NCI-H1092 treated with DMSO at 0.1 percent for 48 hours (cell line): ENCODE results near the gene CHMP5.

Experiments used
- DNase-seq: peaks from one replicate; lab custom pipeline; 2025; lab: John Stamatoyannopoulos, UW

Gene CHMP5

GRCh38 chr9:33264473-33265177 lies at the start of gene CHMP5, which contains the start of gene BAG1:
CHMP5 (plus strand) TSS chr9:33265049; CDS start chr9:33265079, 30 bp downstream.
BAG1 (minus strand) TSS chr9:33264708.
- peak; percentile 100 for DNase-seq

DNA sequence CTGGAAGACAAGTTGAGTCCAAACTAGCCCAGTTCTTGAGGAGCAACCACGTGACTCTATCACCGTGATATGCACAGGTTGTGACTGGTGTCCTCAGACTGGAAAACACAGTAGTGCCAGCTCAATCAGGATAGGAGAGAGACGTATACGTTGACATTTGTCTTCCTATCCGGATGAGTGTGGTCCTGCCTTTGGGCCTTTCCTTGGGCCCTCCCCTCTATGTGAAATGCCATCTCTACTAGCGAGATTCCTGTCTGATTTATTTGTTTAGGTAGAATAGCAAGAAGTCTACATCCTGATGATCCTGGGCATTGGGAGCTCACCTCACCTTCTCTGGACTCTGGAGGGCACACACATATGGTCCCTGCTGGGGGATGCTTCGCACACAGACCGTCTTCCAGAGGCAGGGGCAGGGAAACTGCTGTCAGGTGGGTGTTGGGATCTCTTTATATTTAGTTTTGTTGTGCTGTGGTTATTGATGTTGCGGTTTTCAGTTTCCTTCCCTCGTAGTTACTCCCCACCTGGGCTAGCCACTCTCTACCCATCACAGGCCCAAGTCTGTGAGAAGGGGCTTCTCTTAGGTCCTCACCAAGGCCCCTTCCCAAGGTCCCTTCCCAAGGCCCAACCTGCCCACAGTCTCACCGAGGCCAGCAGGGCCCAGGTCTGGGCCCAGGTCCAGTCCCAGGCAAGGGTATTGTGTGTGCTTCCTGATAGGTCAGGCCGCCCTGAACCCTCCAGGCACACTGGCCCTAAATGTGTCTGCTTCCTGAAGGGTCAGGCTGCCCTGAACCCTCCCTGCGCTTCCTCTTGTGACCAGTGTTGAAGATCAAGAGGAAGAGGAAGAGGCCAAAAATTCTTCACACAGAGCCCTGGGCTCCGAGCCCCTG lies 43.9 kb upstream of the CHMP5 start:
- no peak for DNase-seq

DNA sequence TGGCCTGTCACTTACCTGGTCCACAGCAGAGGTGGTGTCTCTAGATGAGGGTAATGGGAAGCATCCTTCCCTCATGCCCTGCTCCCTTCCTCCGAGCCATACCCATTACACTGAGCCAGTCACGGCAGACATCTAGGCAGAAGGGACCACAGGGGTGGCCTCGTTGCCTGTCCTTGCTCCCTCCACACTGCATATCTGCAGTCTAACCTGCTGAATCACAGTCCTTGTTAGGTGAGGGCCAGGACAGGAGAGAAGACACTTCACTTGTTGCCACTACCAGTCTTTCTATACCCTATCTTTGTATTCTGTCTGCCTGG lies 43.3 kb upstream of the CHMP5 start:
- no peak for DNase-seq

GRCh38 chr9:33222031-33222430 lies 42.8 kb upstream of the CHMP5 start:
- DNase-seq: no peak

DNA sequence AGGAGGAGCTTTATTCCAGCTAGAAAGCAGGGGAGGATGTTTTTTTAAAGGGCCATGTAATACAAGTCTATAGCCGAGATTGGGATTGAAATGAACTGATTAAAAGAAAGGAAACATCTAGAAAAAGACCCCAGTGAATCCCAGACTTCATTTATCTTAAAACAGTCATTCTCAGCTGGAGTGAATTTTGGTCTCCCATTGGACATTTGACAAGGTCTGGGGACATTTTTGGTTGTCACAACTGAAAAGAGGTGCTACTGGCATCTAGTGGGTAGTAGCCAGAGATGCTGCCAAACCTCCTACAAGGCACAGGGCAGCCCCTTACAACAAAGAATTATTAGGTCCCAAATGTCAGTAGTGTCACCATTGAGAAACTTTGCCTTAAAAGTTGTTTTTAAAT lies 41.2 kb upstream of the CHMP5 start:
- no peak for DNase-seq

GRCh38 chr9:33225319-33226147 lies 39.3 kb upstream of the CHMP5 start:
- DNase-seq: peak; percentile 57

- no peak for DNase-seq
Observed at GRCh38 chr9:33227008-33227398, 37.8 kb upstream of the CHMP5 start.

- DNase-seq: no peak
Observed at GRCh38 chr9:33227741-33228140, 37.1 kb upstream of the CHMP5 start.

- DNase-seq: no peak
Observed at GRCh38 chr9:33228606-33229005, 36.2 kb upstream of the CHMP5 start.

GRCh38 chr9:33229359-33230114 lies 35.3 kb upstream of the CHMP5 start:
- DNase-seq: peak; percentile 16

- DNase-seq: no peak
Observed at GRCh38 chr9:33230756-33231622, 33.9 kb upstream of the CHMP5 start.

DNA sequence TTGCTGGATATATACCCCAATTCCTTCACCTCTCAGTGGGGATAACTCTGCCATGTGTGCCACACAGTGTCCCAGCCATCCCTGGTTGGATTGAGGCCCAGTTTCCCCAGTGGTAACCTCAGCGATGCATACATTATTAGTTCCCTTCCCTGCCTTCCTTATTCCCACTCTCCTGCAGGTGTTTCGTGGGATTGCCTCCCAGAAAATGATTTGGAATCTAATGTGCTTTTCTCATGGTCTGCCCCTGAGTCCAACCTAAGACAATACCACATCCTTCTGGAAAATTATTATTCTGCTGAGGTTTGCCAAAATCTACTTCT lies 33.3 kb upstream of the CHMP5 start:
- DNase-seq: no peak

DNA sequence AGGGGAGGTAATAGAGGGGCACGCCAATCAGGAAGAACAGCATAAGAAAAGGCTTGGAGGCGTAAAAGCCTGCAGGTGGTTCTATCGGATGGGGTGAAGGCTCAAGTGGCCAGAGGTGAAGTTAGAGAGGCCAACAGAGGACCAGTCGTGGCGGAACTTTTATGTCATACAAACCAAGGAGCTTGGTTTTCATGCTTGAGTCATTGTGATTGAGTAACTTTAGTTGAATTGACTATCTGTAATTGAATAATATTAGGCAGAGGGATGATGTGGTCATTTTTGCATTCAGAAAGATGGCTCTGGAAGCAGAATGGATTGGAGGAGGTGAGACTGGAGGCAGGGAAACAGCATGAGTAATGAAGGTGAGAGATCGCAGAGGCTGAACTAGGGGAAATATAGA lies 32.0 kb upstream of the CHMP5 start:
- no peak for DNase-seq

- DNase-seq: no peak
Observed at GRCh38 chr9:33233626-33234342, 31.1 kb upstream of the CHMP5 start.

- DNase-seq: no peak
Observed at GRCh38 chr9:33234511-33235467, 30.1 kb upstream of the CHMP5 start.

- no peak for DNase-seq
Observed at GRCh38 chr9:33236571-33236970, 28.3 kb upstream of the CHMP5 start.

DNA sequence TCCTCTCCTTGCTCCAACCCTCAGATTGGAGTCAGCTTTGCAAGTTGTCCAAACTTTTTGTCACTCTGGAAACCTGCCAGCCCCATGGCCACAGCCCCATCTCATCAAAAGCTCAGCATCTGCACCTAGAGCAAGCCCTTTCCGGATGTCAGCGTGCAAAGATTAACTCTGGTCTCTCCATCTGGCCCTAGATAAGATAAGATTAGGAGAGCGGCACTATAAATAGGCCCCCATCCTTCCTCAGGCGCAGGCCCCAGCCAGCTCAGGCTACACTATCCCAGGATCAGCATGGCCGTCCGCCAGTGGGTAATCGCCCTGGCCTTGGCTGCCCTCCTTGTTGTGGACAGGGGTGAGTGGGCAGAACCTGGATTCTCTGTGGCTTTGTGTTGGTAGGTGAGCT lies 24.9 kb upstream of the CHMP5 start, which contains the start of gene SPINK4:
Gene SPINK4 (plus strand): TSS at position 247 of the 400 bp plus-strand sequence. CDS start 42 bp downstream, at position 289.
- no peak for DNase-seq

GRCh38 chr9:33241298-33241697 lies 23.6 kb upstream of the CHMP5 start:
- DNase-seq: no peak

DNA sequence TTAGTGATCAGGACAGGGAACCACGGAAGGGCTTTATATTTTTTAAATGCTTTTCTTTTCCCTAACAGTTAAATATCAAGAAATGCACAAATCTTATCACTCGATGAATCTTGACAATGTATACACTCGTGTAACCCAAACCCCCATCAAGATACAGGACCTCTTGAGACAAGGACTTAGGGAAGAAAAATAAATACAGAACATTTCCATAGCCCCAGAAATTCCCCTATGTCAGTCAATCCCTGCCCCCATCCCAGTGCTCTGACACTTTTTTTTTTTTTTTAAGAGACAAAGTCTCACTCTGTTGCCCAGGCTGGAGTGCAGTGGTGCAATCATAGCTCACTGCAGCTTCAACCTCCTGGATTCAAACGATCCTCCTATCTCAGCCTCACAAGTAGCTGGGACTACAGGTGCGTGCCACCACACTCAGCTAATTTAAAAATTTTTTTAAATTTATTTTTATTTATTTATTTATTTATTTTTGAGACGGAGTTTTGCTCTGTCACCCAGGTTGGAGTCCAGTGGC lies 22.2 kb upstream of the CHMP5 start:
- DNase-seq: no peak
